ENCODE results near the gene SLAIN1.

- no peak for TF ChIP-seq YY1 (IDR thresholded peaks at IDR 0.05; ENCODE audit: insufficient read depth, insufficient read length)
- TF ChIP-seq ZNF274 (IDR thresholded peaks at IDR 0.05; ENCODE audit: low read depth, low read length): no peak
Observed at GRCh38 chr13:77692746-77693448, 4.6 kb upstream of the SLAIN1 start.
